Measurements from ENCODE around the gene GGCX. TPM values are rescaled to one million over a fixed set of nuclear protein-coding genes. Genes with fewer than 3 reads are reported as not detected.
A peak's percentile ranks its signal among the peaks of the same experiment; 100 is the strongest.

GGCX gene
- total and polyA plus RNA-seq, 2 of the 13 experiments (the other 11 are each of a cell fraction or from before 2014, with no cell fraction given), result 72.5 to 103 TPM

DNA sequence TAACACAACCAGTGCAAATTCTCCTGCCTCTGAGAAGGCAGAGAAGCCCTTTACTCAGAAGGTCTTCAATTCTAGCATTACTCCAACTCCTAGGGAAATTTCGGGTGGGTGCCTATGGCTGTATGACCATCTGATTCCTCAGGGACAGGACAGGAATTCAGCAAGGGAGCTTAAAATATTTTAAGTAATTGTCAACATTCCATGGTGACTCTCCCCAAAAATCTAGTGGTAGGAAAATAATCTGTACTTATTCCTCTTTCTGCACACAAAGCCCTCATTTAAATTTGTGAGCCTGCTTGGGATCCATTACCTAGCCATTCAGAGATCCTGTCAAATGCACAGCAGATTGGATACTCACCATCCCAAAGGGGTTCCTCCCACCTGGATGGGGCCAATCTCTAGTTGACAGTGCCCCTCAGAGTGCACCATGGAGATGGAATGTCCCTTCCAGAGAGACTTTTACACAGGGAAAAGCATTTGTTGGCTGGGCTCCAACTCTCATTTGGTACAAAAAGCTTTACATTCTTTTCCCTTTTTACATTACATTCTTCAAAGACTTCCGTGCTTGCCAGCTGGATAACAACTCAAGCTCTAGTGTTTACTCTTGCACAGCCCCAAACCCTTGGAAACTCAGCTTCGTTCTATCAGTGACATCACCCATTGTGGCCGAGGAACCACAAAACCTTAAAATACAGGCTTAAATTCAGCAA is 44.3 kb upstream of the GGCX start (continued):
- TF ChIP-seq EED (CRISPR knock-in tag; IDR thresholded peaks at IDR 0.05) (no peak), MEIS2 (CRISPR knock-in tag; IDR thresholded peaks at IDR 0.05) (no peak), SETDB1 (CRISPR knock-in tag; IDR thresholded peaks at IDR 0.05; ENCODE audit: borderline replicate concordance) (no peak), BHLHE40 (IDR thresholded peaks at IDR 0.05; ENCODE audit: low read length) (no peak), AGO1 (IDR thresholded peaks at IDR 0.05; ENCODE audit: low read depth, low read length, poor library complexity, severe bottlenecking) (no peak), POLR2AphosphoS5 (IDR thresholded peaks at IDR 0.05; ENCODE audit: low read depth, low read length) (peak; percentile 20; the same call in 1 of the 2 replicates), DNMT3B (CRISPR knock-in tag; conservative IDR thresholded peaks at IDR 0.05) (0 out of 2 replicates have a peak, but pooled peaks have one; percentile 1), EP300 (IDR thresholded peaks at IDR 0.05; ENCODE audit: low read depth in 2 of 2, low read length in 2 of 2) (peak in 1 of 2 experiments; percentile 41; a peak in 1 of 4 replicates), EP300 (CRISPR knock-in tag; IDR thresholded peaks at IDR 0.05; ENCODE audit: borderline replicate concordance) (no peak), TEAD3 (CRISPR knock-in tag; optimal IDR thresholded peaks at IDR 0.05; ENCODE audit: borderline replicate concordance) (peak; percentile 64), FOXO1 (CRISPR knock-in tag; IDR thresholded peaks at IDR 0.05) (peak; percentile 28; the same call in 1 of the 2 replicates), POLR2G (IDR thresholded peaks at IDR 0.05; ENCODE audit: low read depth, low read length) (peak; percentile 52), SYNCRIP (IDR thresholded peaks at IDR 0.05; ENCODE audit: insufficient read depth, low read depth, low read length) (no peak), SKI (IDR thresholded peaks at IDR 0.05; ENCODE audit: partially characterized antibody) (no peak), FOXC1 (CRISPR knock-in tag; IDR thresholded peaks at IDR 0.05; ENCODE audit: borderline replicate concordance) (no peak), PRMT3 (CRISPR knock-in tag; IDR thresholded peaks at IDR 0.05; ENCODE audit: borderline replicate concordance, low read depth) (no peak), SRY (CRISPR knock-in tag; IDR thresholded peaks at IDR 0.05) (no peak)
- TF ChIP-seq, protein P1, sequence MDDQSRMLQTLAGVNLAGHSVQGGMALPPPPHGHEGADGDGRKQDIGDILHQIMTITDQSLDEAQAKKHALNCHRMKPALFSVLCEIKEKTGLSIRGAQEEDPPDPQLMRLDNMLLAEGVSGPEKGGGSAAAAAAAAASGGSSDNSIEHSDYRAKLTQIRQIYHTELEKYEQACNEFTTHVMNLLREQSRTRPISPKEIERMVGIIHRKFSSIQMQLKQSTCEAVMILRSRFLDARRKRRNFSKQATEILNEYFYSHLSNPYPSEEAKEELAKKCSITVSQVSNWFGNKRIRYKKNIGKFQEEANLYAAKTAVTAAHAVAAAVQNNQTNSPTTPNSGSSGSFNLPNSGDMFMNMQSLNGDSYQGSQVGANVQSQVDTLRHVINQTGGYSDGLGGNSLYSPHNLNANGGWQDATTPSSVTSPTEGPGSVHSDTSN (CRISPR knock-in tag; IDR thresholded peaks at IDR 0.05; ENCODE audit: borderline replicate concordance), result no peak
- TF ChIP-seq, protein P2, sequence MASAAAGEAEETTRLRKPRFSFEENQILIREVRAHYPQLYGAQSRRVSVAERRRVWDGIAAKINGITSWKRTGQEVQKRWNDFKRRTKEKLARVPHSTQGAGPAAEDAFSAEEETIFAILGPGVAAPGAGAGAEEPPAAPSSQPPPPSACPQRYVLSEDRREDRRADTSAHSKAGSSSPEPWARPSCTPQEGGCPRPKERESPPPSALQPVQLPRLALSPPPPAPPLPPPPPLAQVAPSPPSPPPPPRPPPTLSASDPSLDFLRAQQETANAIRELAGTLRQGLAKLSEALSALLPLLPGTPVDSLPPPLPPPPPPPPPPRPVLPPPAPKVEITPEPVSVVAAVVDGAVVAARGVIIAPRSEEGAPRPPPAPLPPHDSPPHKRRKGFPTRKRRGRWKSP (CRISPR knock-in tag; IDR thresholded peaks at IDR 0.05), result peak; percentile 14; the same call in 1 of the 2 replicates
- TF ChIP-seq, protein P3, sequence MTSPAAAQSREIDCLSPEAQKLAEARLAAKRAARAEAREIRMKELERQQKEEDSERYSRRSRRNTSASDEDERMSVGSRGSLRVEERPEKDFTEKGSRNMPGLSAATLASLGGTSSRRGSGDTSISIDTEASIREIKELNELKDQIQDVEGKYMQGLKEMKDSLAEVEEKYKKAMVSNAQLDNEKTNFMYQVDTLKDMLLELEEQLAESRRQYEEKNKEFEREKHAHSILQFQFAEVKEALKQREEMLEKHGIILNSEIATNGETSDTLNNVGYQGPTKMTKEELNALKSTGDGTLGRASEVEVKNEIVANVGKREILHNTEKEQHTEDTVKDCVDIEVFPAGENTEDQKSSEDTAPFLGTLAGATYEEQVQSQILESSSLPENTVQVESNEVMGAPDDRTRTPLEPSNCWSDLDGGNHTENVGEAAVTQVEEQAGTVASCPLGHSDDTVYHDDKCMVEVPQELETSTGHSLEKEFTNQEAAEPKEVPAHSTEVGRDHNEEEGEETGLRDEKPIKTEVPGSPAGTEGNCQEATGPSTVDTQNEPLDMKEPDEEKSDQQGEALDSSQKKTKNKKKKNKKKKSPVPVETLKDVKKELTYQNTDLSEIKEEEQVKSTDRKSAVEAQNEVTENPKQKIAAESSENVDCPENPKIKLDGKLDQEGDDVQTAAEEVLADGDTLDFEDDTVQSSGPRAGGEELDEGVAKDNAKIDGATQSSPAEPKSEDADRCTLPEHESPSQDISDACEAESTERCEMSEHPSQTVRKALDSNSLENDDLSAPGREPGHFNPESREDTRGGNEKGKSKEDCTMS (CRISPR knock-in tag; conservative IDR thresholded peaks at IDR 0.05), result no peak
- TF ChIP-seq, protein P4, sequence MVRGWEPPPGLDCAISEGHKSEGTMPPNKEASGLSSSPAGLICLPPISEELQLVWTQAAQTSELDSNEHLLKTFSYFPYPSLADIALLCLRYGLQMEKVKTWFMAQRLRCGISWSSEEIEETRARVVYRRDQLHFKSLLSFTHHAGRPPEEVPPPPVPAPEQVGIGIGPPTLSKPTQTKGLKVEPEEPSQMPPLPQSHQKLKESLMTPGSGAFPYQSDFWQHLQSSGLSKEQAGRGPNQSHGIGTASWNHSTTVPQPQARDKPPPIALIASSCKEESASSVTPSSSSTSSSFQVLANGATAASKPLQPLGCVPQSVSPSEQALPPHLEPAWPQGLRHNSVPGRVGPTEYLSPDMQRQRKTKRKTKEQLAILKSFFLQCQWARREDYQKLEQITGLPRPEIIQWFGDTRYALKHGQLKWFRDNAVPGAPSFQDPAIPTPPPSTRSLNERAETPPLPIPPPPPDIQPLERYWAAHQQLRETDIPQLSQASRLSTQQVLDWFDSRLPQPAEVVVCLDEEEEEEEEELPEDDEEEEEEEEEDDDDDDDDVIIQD (CRISPR knock-in tag; IDR thresholded peaks at IDR 0.05; ENCODE audit: low read depth), result no peak

Measured in HepG2 (cell line).